Transverse colon (tissue), 4 donors: Measurements from ENCODE around the gene PGAP6. TPM values are rescaled to one million over a fixed set of nuclear protein-coding genes. Genes with fewer than 3 reads are reported as not detected.

ENCODE experiments used
- DNase-seq: peaks from one replicate; pipeline ENCODE4 v3.0.0-alpha.2; 2019
- H3K27ac ChIP-seq, 4 donors: fragments of 200-600 bp; sonication (generic); 2 replicates each; pipeline ENCODE4 v1.5.1; 2016 to 2018; ENCODE audit warnings: inconsistent platforms in 4 of 4
- H3K27me3 ChIP-seq: fragments of 200-600 bp; sonication (generic); 2 replicates; pipeline ENCODE4 v1.5.1; 2017; ENCODE audit warnings: inconsistent platforms
- H3K36me3 ChIP-seq, 4 donors: fragments of 200-600 bp; sonication (generic); 2 replicates each; pipeline ENCODE4 v1.5.1; 2017 to 2019; ENCODE audit warnings: inconsistent platforms in 4 of 4
- H3K4me1 ChIP-seq, 4 donors: fragments of 200-600 bp; sonication (generic); 2 replicates each; pipeline ENCODE4 v1.5.1; 2017 to 2020; ENCODE audit warnings: inconsistent platforms in 4 of 4
- H3K4me3 ChIP-seq, 4 donors: fragments of 200-600 bp; sonication (generic); 1 replicate in 1 of 4; 2 replicates in 3 of 4; pipeline versions ENCODE4 v1.5.1 to v1.6.1; 2017 to 2019; ENCODE audit warnings: inconsistent platforms in 4 of 4
- H3K9me3 ChIP-seq, 2 donors: fragments of 200-600 bp; sonication (generic); 2 replicates each; pipeline ENCODE4 v1.5.1; 2017 to 2019; ENCODE audit warnings: inconsistent platforms in 2 of 2
- CTCF ChIP-seq, 5 experiments: fragments of 200-600 bp in 3 of 5; fragments of 450-650 bp in 2 of 5; sonication (generic) in 3 of 5; IDR thresholded peaks; 1 replicate in 2 of 5; 2 replicates in 3 of 5; pipeline ENCODE4 v1.5.1; 2016 to 2017; ENCODE audit warnings: antibody characterized with exemption in 5 of 5, inconsistent platforms in 3 of 5, mild to moderate bottlenecking in 2 of 5, moderate library complexity in 1 of 5
- EP300 ChIP-seq: sonication (generic); formaldehyde crosslinking; IDR thresholded peaks from one replicate; pipeline ENCODE4 v1.6.1; 2017; ENCODE audit warnings: antibody characterized with exemption, low read depth
- POLR2A ChIP-seq: fragments of 450-650 bp; IDR thresholded peaks from one replicate; pipeline ENCODE4 v1.6.1; 2016; ENCODE audit warnings: antibody characterized with exemption, mild to moderate bottlenecking, moderate library complexity
- POLR2AphosphoS5 ChIP-seq, 3 donors: sonication (generic); formaldehyde crosslinking; IDR thresholded peaks; one replicate each; pipeline ENCODE4 v1.6.1; 2016; ENCODE audit warnings: antibody characterized with exemption in 3 of 3
- WGBS, 2 donors: methylation state at CpG; one replicate each; pipeline ENCODE4 v1.1.5; 2018; ENCODE audit warnings: low coverage in 1 of 2; 5-methylcytosine and 5-hydroxymethylcytosine counted together
- in situ Hi-C, 4 donors: fragments of 200-750 bp; cut with MboI; loops; one replicate each; pipeline versions ENCODE4 v1.15.0 to v1.15.1; 2017; ENCODE audit warnings: low sequenced_read_pairs in 3 of 4, low pct_ligation_motif_present in 1 of 4, low pct_unique_long_range_greater_than_20kb in 1 of 4
- intact Hi-C: fragments of 100-400 bp; cut with DNase I; formaldehyde crosslinking; loops from one replicate; pipeline ENCODE4 v1.15.1; 2023; ENCODE audit warnings: low total_unique reads
- total RNA-seq, 4 donors: library from RNA; depleted of rRNA; stranded (reverse); fragments of >200 nt; gene quantifications; one replicate each; pipeline ENCODE4 v1.1.0, GENCODE V29; 2016

The PGAP6 gene
- total RNA-seq, 4 donors from 2014 or later, result 105 to 300 (median 179) TPM

GRCh38 chr16:397736-398332, 16.1 kb upstream of the PGAP6 start:
- Histone ChIP-seq H3K4me3 (peak overlapping the region in 3 of 4 donors; percentile 68 to 83 (median 81)), H3K9me3 (no peaks in the 10 kb centered on the region), H3K27ac (peak overlapping the region; percentile 79 to 93 (median 90)), H3K36me3 (no peaks in the 10 kb centered on the region), H3K27me3 (no peaks in the 10 kb centered on the region), H3K4me1 (peaks cover 6 to 40% (median 21%) of the 10 kb centered on the region in 4 donors)
- peak; percentile 81 for DNase-seq
- TF ChIP-seq POLR2A, result no peak
- TF ChIP-seq EP300, result no peak
- TF ChIP-seq CTCF (IDR thresholded peaks at IDR 0.05), result peak; percentile 51 to 80 (median 56)
- no peak for TF ChIP-seq POLR2AphosphoS5 (IDR thresholded peaks at IDR 0.05)
- in situ Hi-C loops, result no loop called here
- WGBS, 2 donors, result 41 to 50% methylated on average over 3 to 11 of the region's 29 CpGs
- intact Hi-C loops, result no loop called here

- 1% methylated on average over 16 of the region's 75 CpGs; no CpG with 5 or more reads in 1 of the 2 donors for WGBS, 2 donors
- peak within 1 kb of the TSS; percentile 79 to 93 (median 90) for H3K27ac ChIP-seq
- in situ Hi-C loops (no loop called here), intact Hi-C loops (no loop called here)
- TF ChIP-seq EP300 (no peak), POLR2A (no peak), POLR2AphosphoS5 (IDR thresholded peaks at IDR 0.05) (no peak), CTCF (IDR thresholded peaks at IDR 0.05) (no peak)
- peaks cover 6 to 34% (median 18%) of the 10 kb centered on the region in 4 donors for H3K4me1 ChIP-seq
- DNase-seq, result peak; percentile 40
- peak within 1 kb of the TSS; percentile 68 to 83 (median 78) for H3K4me3 ChIP-seq
- H3K27me3 ChIP-seq, result no peaks in the 10 kb centered on the region
- no peaks in the 10 kb centered on the region for H3K36me3 ChIP-seq
- no peaks in the 10 kb centered on the region for H3K9me3 ChIP-seq
Observed at GRCh38 chr16:397135-397661, 15.4 kb upstream of the PGAP6 start, which contains the start of gene NME4. Gene NME4 (plus strand): TSS chr16:397199. CDS start chr16:397223, 24 bp downstream.

- in situ Hi-C loops, result no loop called here
- DNase-seq, result peak; percentile 39
- H3K9me3 ChIP-seq, result no peaks in the 10 kb centered on the region
- no peaks in the 10 kb centered on the region for H3K36me3 ChIP-seq
- H3K4me1 ChIP-seq, result peaks cover 6 to 33% (median 17%) of the 10 kb centered on the region in 4 donors
- peak overlapping the region; percentile 79 to 93 (median 90) for H3K27ac ChIP-seq
- intact Hi-C loops, result no loop called here
- TF ChIP-seq POLR2A (no peak), POLR2AphosphoS5 (IDR thresholded peaks at IDR 0.05) (no peak), EP300 (no peak), CTCF (IDR thresholded peaks at IDR 0.05) (no peak)
- H3K4me3 ChIP-seq, result peak overlapping the region; percentile 33 to 83 (median 74)
- H3K27me3 ChIP-seq, result no peaks in the 10 kb centered on the region
- 3 to 4% methylated on average over 7 to 22 of the region's 22 CpGs for WGBS, 2 donors
Observed at GRCh38 chr16:396605-397004, 14.8 kb upstream of the PGAP6 start.

GRCh38 chr16:396199-396598, 14.4 kb upstream of the PGAP6 start:
- peaks cover 6 to 33% (median 17%) of the 10 kb centered on the region in 4 donors for H3K4me1 ChIP-seq
- 22 to 24% methylated on average over 2 to 3 of the region's 3 CpGs for WGBS, 2 donors
- TF ChIP-seq EP300, result no peak
- TF ChIP-seq CTCF (IDR thresholded peaks at IDR 0.05), result no peak
- no peak for TF ChIP-seq POLR2A
- in situ Hi-C loops, result no loop called here
- no peak for DNase-seq
- H3K27me3 ChIP-seq, result no peaks in the 10 kb centered on the region
- H3K9me3 ChIP-seq, result no peaks in the 10 kb centered on the region
- H3K27ac ChIP-seq, result peak overlapping the region; percentile 79 to 93 (median 90)
- H3K36me3 ChIP-seq, result no peaks in the 10 kb centered on the region
- peak overlapping the region in 2 of 4 donors; percentile 68 to 81 for H3K4me3 ChIP-seq
- intact Hi-C loops, result no loop called here
